OCI-LY7 (cell line): ENCODE measurements around the gene INPP5F.

Source experiments
- EZH2phosphoT487 ChIP-seq: fragments of 200-600 bp; sonication (generic); IDR thresholded peaks from 2 replicates; pipeline ENCODE4 v1.6.1; 2018; ENCODE audit warnings: low read depth, borderline replicate concordance, mild to moderate bottlenecking, mixed run types, antibody characterized with exemption, low read length, moderate library complexity, mixed read lengths
- TF ChIP-seq, protein P1 (sequence below): fragments of 200-600 bp; sonication (generic); conservative IDR thresholded peaks from 2 replicates; pipeline ENCODE4 v1.5.1; 2014; ENCODE audit warnings: mild to moderate bottlenecking, antibody characterized with exemption, low read length, moderate library complexity, mixed read lengths

- TF ChIP-seq, protein P1, sequence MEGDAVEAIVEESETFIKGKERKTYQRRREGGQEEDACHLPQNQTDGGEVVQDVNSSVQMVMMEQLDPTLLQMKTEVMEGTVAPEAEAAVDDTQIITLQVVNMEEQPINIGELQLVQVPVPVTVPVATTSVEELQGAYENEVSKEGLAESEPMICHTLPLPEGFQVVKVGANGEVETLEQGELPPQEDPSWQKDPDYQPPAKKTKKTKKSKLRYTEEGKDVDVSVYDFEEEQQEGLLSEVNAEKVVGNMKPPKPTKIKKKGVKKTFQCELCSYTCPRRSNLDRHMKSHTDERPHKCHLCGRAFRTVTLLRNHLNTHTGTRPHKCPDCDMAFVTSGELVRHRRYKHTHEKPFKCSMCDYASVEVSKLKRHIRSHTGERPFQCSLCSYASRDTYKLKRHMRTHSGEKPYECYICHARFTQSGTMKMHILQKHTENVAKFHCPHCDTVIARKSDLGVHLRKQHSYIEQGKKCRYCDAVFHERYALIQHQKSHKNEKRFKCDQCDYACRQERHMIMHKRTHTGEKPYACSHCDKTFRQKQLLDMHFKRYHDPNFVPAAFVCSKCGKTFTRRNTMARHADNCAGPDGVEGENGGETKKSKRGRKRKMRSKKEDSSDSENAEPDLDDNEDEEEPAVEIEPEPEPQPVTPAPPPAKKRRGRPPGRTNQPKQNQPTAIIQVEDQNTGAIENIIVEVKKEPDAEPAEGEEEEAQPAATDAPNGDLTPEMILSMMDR = no peak
- no peak for TF ChIP-seq EZH2phosphoT487
Observed at GRCh38 chr10:119762035-119762434, 36.2 kb downstream of the INPP5F start.
